Upper lobe of left lung (tissue), 6 donors: Measurements from ENCODE around the gene SHC1. TPM values are rescaled to one million over a fixed set of nuclear protein-coding genes. Genes with fewer than 3 reads are reported as not detected.

Experiments used
- ATAC-seq, 2 donors: fragments of 200-7000 bp; cut with Tn5 transposase; one replicate each; pipeline ENCODE4 v1.9.1; 2022; ENCODE audit warnings: mild to moderate bottlenecking in 2 of 2, moderate library complexity in 2 of 2; ENCODE audit not compliant: low FRiP score in 2 of 2
- DNase-seq, 2 donors: peaks; one replicate each; pipeline ENCODE4 v3.0.0-alpha.2; 2019 to 2020
- H3K27ac ChIP-seq, 4 donors: fragments of 200-600 bp; sonication (generic); one replicate each; pipeline ENCODE4 v1.5.1; 2016 to 2019
- H3K27me3 ChIP-seq, 4 donors: fragments of 200-600 bp; sonication (generic); one replicate each; pipeline ENCODE4 v1.5.1; 2017 to 2019
- H3K36me3 ChIP-seq, 4 donors: fragments of 200-600 bp; sonication (generic); one replicate each; pipeline ENCODE4 v1.5.1; 2016 to 2019
- H3K4me1 ChIP-seq, 4 donors: fragments of 200-600 bp; sonication (generic); one replicate each; pipeline ENCODE4 v1.5.1; 2018 to 2019
- H3K4me3 ChIP-seq, 4 donors: fragments of 200-600 bp; sonication (generic); one replicate each; pipeline ENCODE4 v1.5.1; 2017 to 2019; ENCODE audit warnings: mild to moderate bottlenecking in 2 of 4, moderate library complexity in 1 of 4
- H3K9me3 ChIP-seq, 4 donors: fragments of 200-600 bp; sonication (generic); one replicate each; pipeline ENCODE4 v1.5.1; 2018 to 2019
- CTCF ChIP-seq, 6 experiments: fragments of 450-650 bp in 4 of 6; fragments of 200-600 bp in 2 of 6; sonication (generic) in 2 of 6; IDR thresholded peaks; one replicate each; pipeline ENCODE4 v1.5.1; 2016 to 2019; ENCODE audit warnings: antibody characterized with exemption in 6 of 6
- EP300 ChIP-seq, 4 donors: sonication (generic); formaldehyde crosslinking; IDR thresholded peaks; one replicate each; pipeline ENCODE4 v1.5.1; 2017; ENCODE audit warnings: antibody characterized with exemption in 4 of 4, control low read depth in 2 of 4
- POLR2A ChIP-seq, 4 donors: fragments of 450-650 bp; IDR thresholded peaks; one replicate each; pipeline ENCODE4 v1.5.1; 2016 to 2017; ENCODE audit warnings: antibody characterized with exemption in 4 of 4, mild to moderate bottlenecking in 2 of 4
- POLR2AphosphoS5 ChIP-seq, 2 donors: sonication (generic); formaldehyde crosslinking; IDR thresholded peaks; one replicate each; pipeline ENCODE4 v1.5.1; 2017; ENCODE audit warnings: antibody characterized with exemption in 2 of 2
- WGBS, 2 donors: methylation state at CpG; one replicate each; pipeline ENCODE4 v1.1.5; 2017 to 2018; 5-methylcytosine and 5-hydroxymethylcytosine counted together
- total RNA-seq, 6 donors: library from RNA; depleted of rRNA in 4 of 6; stranded (reverse); fragments of >200 nt in 4 of 6; gene quantifications; one replicate each; pipeline versions ENCODE4 v1.1.0 to v1.2.1, GENCODE V29; 2016 to 2021
- donor health status: DM: no; HTN: no; CAD: no; lungs with moderate emphysema.
- donor health status: DM: no; HTN: yes; CAD: no; lungs with severe emphysema.

Gene SHC1
- total RNA-seq, 6 donors from 2014 or later = 55.5 to 130 (median 69.1) TPM

- H3K27me3 ChIP-seq = no peaks in the 10 kb centered on the region
- no peak overlapping the region for H3K4me3 ChIP-seq
- 87 to 88% methylated on average over 8 of the region's 8 CpGs for WGBS, 2 donors
- H3K4me1 ChIP-seq = peaks cover 27 to 47% (median 34%) of the 10 kb centered on the region in 4 donors
- DNase-seq (no peak), ATAC-seq (no peak)
- peak overlapping the region in 2 of 4 donors; percentile 12 to 98 for H3K27ac ChIP-seq
- H3K36me3 ChIP-seq = peaks cover 27 to 70% (median 66%) of the 10 kb centered on the region in 4 donors
- H3K9me3 ChIP-seq = no peaks in the 10 kb centered on the region
- TF ChIP-seq POLR2AphosphoS5 (IDR thresholded peaks at IDR 0.05) (no peak), POLR2A (IDR thresholded peaks at IDR 0.05) (no peak), CTCF (IDR thresholded peaks at IDR 0.05) (no peak), EP300 (IDR thresholded peaks at IDR 0.05) (no peak)
These were observed 6.9 kb downstream of the SHC1 start for GRCh38 chr1:154963643-154964042.

GRCh38 chr1:154962795-154963330, 7.7 kb downstream of the SHC1 start:
- Histone ChIP-seq H3K4me1 (peaks cover 24 to 42% (median 29%) of the 10 kb centered on the region in 4 donors), H3K27me3 (no peaks in the 10 kb centered on the region), H3K27ac (peak overlapping the region; percentile 12 to 98 (median 98)), H3K4me3 (peak overlapping the region in 2 of 4 donors; percentile 68 to 73), H3K36me3 (peaks cover 27 to 68% (median 62%) of the 10 kb centered on the region in 4 donors), H3K9me3 (no peaks in the 10 kb centered on the region)
- TF ChIP-seq EP300 (IDR thresholded peaks at IDR 0.05) = no peak
- no peak for TF ChIP-seq POLR2A (IDR thresholded peaks at IDR 0.05)
- TF ChIP-seq POLR2AphosphoS5 (IDR thresholded peaks at IDR 0.05) = no peak
- ATAC-seq = no peak
- DNase-seq = no peak
- WGBS, 2 donors = 77 to 83% methylated on average over 5 to 6 of the region's 6 CpGs

GRCh38 chr1:154962156-154962749, 8.3 kb downstream of the SHC1 start:
- no peaks in the 10 kb centered on the region for H3K9me3 ChIP-seq
- TF ChIP-seq CTCF (IDR thresholded peaks at IDR 0.05) (no peak), POLR2AphosphoS5 (IDR thresholded peaks at IDR 0.05) (no peak), EP300 (IDR thresholded peaks at IDR 0.05) (no peak), POLR2A (IDR thresholded peaks at IDR 0.05) (no peak)
- H3K4me3 ChIP-seq = peak overlapping the region; percentile 68 to 91 (median 82)
- H3K27ac ChIP-seq = peak overlapping the region; percentile 97 to 98 (median 98)
- 6 to 9% methylated on average over 19 to 22 of the region's 25 CpGs for WGBS, 2 donors
- DNase-seq = no peak
- H3K36me3 ChIP-seq = peaks cover 24 to 62% (median 56%) of the 10 kb centered on the region in 4 donors
- peak in 1 of 2 donors; percentile 18 for ATAC-seq
- no peaks in the 10 kb centered on the region for H3K27me3 ChIP-seq
- peaks cover 20 to 41% (median 26%) of the 10 kb centered on the region in 4 donors for H3K4me1 ChIP-seq

- no peaks in the 10 kb centered on the region for H3K27me3 ChIP-seq
- peak within 1 kb of the TSS; percentile 68 to 91 (median 82) for H3K4me3 ChIP-seq
- TF ChIP-seq POLR2A (IDR thresholded peaks at IDR 0.05) (peak in 3 of 4 donors; percentile 58 to 92 (median 69)), POLR2AphosphoS5 (IDR thresholded peaks at IDR 0.05) (peak; percentile 89), CTCF (IDR thresholded peaks at IDR 0.05) (peak; percentile 61 to 98 (median 94)), EP300 (IDR thresholded peaks at IDR 0.05) (no peak)
- ATAC-seq (peak; percentile 87 to 93), DNase-seq (peak; percentile 86 to 96)
- H3K4me1 ChIP-seq = peaks cover 26 to 46% (median 33%) of the 10 kb centered on the region in 4 donors
- H3K36me3 ChIP-seq = peaks cover 18 to 54% (median 50%) of the 10 kb centered on the region in 4 donors
- peak within 1 kb of the TSS; percentile 97 to 98 (median 98) for H3K27ac ChIP-seq
- H3K9me3 ChIP-seq = no peaks in the 10 kb centered on the region
- 2 to 5% methylated on average over 4 to 33 of the region's 93 CpGs for WGBS, 2 donors
These were observed 9.1 kb downstream of the SHC1 start, which contains the start of gene PYGO2 for GRCh38 chr1:154961207-154962155. Gene PYGO2 (minus strand): TSS chr1:154961782. CDS start chr1:154961576, 206 bp downstream.
